GM18858 (cell line): ENCODE measurements around the gene CCDC93.
"Not testable (repeated sequence)": the region's sequence is repeated elsewhere in the genome, so short reads cannot be mapped to it uniquely, and the experiment has no call there.

Experiments used
- ATAC-seq: cut with Tn5 transposase; IDR thresholded peaks from one replicate; pipeline ENCODE4 v1.9.1; 2021; ENCODE audit not compliant: unreplicated experiment

Gene CCDC93

DNA sequence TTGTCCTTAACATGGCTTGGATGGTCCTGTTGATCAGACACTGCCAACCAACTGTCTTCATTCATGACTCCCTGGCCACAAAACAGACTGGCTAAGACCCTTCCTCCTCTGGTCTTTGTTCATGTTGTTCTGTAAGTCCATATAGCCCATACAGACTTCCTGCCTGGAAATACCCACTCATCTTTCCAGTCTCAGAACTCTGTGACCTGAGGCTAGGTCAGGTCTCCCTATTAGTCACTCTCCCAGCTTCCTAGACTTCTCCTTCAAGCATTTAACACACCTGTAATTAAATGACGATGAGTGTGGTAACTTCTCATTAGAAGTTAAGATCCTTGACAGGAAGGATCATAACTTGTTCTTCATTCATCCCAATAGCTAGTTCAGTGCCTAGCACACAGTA, 56.3 kb downstream of the CCDC93 start:
- no peak for ATAC-seq

DNA sequence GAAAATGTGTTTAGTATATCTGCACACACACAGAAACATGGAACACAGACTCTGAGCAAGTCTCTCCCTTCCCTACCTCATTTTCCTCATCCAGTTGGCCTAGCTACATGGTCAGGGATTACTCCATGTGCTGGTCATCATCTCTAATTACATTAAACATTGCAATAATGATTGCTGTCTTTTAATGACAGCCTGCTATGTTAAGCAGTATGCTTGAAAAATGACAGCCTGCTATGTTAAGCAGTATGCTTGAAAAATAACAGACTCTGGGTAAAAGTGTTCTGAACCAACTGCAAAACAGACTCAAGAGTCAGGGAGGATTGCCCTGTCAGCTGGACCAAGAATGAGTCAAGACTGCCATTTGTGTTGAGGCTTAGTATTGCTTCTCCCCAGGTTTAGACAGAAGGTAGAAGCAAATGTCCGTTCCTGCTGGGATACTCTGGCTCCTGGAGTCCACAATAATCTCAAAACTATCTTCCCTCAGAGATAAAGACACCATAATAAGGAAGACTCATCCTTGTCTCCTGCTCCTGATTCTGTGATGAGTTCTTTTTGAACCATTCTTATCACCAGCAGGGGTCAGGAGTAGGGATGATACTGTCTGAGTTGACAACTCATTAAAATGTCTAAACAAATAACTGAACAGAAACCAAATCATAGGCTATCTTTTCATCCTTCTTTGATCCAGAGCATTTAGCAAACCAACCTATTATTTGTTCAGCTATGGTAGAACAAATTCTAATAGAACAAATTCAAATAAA, 57.7 kb downstream of the CCDC93 start:
- no peak for ATAC-seq

DNA sequence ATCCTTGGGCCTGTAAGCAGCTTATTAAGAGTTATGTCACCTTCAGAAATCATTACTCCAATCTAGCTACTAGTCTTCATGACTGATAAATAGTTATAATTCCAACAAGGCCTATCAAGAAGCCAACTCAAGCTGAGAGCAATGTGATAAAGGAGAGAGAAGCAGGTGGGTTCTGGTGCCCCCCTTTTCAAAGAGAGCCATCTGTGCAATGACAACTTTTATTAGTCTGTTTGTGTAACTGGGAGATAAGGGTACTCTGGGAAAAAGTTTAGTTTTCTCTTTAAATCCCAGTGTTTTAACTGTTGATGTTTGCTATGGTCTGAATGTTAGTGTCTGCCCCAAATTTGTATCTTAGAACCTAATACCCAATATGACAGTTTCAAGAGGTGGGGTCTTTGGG, 60.6 kb downstream of the CCDC93 start:
- ATAC-seq: no peak

DNA sequence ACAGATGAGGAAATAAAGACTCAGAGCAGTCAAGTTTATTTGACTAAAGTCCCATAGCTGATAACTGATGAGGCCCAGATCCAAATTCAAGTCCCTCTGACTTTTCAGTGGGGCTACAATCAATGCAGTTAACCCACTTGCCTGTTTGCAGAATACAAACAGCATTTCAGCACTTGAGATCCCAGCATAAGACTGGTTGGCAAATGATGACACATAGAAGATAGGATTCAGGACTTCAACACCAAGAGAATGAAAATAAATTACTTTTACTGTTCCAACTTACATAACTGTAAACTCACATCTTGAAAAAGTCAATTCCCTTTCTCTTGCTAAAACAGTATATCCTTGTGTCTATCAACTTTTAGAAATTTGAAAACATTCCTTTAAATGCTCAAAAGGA, 61.2 kb downstream of the CCDC93 start:
- no peak for ATAC-seq

DNA sequence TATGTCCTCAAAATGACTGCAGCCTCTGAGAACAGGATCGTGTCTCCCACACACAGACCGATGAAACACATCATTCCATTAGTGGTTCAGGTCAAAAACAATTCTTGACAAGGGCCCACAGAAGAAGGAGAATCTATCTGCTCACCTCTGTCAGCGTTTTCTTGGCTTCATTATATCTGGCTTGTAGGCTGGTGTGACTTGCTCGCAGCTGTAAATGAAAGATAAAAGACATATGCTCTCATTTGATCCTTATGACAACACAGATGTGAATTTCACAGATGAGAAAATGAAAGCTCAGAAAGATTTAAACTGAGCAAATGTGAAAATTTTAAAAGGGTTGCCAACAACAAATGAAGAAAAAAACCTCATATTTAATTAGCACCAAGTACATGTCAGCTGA, 61.6 kb downstream of the CCDC93 start:
- ATAC-seq: no peak

DNA sequence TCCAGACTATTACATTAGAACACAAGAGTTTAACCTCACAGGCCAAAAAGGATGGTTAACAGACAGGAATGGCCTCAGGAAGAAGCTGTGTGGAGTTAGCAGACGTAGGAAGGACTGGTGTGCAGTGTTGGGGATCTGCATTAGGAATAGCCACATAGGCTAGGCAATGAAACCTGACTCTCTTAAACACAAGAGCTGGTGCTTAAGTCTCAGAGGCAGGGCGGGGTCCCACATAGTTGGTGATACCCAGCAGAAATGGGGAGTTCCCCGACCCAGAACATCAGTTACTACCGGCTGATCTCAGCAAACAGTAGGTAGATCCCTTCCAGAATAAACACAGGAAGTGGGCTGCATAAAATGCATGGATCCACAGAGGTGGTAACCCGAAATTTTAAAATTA, 64.1 kb downstream of the CCDC93 start:
- no peak for ATAC-seq

DNA sequence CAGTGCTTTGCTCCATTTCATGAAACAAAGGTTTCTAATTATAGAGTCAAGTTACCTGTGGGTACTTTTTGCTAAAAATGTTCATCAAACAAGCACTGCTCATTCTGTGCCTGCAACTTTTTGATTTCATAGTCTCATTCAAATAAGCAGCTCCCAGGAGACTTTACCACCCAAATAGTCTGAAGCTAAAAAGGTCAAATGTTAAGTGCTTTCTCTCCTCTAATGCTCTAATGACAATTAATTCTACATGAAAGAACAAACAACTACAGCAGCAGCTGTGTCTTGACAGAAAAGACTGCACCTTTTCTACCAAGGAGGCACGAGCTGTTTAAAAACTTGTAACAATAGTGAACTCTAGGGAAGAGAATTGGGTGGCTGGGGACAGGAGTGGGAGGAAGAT, 65.3 kb downstream of the CCDC93 start:
- no peak for ATAC-seq

DNA sequence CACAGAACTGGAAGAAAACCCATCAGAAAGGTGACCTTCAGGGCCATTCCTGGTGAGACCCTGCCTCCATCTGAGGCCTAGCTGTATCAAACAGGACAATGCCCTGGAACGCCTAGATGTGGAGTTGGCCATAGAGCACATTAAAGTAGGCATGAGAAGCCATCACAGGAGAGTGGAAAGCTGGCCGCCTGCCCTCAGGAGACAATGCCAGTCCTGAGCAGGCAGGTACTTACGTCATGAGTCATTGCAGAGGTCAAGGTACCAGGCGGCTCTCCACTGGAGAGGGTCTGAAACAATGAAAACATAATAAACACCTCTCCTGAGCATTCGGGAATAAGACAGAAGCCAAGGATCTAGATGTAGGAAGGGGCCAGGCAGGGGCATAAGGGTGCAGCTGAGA, 68.6 kb downstream of the CCDC93 start:
- ATAC-seq: no peak

DNA sequence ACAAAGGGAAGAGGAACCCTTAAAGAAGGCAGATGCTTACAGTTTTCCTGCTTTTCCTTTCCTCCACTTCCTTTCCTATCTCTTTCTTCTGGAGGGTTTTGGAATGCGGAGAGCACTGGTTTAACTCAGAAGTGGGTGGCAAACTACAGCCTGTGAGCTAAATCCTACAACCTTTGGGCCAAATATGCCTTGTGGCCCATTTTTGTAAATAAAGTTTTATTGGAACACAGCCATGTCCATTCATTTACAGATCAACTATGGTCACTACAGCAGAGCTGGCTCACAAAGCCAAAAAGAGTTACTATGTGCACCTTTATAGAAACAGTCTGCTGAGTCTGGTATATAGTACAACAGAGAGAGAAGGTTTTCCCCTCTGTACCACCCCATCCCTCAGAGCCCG, 69.1 kb downstream of the CCDC93 start:
- no peak for ATAC-seq

DNA sequence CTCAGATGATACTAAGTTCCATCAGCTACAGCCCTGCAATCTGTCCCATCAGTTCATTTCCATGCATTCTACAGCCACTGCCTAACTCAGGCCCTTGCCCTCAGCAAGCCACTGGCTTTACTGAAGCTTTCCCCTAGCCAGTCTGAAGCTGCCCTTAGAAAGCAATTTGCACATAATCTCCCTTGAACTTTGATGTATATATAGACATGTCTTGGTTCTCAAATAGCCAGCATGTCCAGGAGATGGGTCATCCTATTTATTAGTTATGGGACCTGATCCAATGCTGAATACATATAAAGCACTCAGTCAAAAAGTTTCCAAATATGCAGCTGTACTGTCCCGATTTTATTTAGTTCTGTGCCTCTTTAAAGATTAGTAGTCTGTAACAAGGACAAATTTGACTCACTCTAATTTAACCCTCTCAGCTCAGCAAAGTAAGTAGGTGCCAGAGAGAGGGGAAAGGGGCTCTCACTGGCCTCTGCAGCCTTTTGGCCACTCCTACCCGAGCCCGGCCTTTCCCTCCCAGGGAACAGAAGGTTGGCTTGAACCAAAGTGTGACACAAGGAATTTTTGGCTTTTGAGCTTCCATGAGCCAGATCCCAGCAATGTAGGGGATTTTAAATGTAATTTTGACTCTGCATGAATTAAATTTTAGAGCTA, 70.7 kb downstream of the CCDC93 start:
- no peak for ATAC-seq

DNA sequence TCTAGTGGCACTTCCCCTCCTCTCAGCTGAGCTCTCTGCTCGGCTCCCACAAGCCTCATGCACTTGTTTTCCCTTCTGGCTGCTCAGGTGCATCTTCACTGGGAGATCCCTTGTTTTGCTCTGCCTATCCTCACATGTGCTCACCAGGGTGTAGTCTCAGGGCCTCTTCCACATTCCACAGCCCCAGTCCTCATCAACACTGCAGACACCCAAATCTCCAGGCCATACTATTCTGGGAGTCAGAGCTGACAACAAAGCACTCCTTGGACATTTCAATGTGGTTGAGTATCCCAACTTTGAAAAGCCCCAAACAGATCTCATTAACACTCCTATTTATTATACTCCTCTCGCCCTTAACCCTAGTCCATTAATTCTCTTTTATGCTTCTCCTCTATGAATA, 71.3 kb downstream of the CCDC93 start:
- no peak for ATAC-seq

DNA sequence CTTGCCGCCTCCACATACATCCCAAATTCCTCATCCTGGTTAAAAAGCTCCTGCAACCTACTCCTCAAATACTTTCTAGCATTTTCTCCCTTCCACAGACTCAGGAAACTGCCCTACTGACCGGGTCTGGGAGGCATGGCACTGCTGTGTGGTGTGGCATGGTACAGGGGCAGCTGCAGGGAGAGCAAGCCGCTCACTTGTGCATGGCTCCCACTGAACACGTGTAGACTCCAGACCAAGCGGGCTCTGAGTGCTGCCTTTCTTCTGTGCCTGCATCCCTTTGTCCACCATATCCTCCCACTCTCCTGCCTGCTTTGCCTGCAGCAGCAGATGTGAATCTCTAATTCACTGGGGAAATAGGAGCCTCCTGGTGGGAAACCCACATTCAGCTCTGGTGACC, 72.2 kb downstream of the CCDC93 start:
- ATAC-seq: no peak

DNA sequence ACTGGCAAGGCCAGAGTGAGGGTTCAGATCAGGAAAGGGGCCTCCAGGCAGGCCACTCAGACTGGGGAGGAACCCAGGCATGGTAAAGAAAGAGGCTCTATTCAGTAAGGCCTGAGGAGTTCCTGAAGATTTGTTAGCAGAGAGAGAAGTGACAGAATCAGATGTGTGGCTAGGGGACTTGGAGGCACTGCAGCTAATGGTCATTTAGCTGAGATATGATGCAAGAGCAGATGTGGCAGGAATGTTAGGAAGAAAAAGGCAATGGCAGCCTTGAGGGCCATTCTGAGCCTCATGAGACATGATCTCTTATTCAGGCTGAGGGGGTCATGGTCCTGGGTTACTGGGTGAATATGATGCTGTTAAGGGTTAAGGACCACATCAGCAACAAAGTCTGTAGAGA, 73.4 kb downstream of the CCDC93 start:
- ATAC-seq: no peak

DNA sequence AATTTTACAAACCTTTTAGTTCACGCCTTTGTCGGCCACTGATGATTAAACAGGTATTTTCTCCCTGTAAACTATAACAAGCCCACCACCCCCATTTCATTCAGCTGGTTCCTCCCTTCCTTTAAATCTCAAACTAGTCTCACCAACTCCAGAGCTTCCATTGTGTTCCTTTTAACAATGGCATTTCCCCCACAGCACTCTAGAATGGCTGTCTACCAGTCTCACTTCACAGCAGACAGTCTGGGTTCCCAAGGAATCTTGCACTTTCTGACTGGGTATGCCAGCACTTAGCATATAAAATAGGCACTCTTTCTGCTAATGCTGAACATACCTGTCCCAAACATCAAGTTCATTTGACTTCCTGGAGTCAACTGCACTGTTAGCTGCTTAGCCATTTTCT, 75.3 kb downstream of the CCDC93 start:
- ATAC-seq: no peak

DNA sequence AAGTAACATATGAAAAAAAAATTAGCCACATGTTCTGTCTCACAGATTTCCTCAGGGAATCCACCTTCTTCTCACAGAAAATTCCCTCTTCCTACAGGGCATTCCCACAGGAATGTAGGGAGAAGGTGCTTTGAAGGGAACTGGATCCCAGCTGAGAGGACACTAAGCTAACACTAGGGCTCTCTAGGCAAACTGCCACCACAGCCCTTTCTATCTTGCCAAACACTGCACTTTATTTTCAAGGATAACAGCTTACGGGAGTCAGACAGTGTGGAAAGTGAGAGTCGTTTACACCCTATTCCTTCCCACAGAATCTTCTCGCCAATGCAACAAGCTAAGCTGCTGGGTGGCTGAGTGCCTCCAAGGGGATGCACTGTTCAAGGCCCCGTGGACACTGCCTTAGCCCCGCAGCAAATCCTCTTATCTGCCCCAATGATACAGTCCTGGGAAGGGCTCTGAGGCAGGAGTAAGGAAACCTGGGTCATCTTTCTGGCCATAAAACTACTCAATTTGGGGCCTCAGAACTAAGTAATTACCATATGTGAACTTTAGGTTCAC, 76.9 kb downstream of the CCDC93 start:
- ATAC-seq: no peak

DNA sequence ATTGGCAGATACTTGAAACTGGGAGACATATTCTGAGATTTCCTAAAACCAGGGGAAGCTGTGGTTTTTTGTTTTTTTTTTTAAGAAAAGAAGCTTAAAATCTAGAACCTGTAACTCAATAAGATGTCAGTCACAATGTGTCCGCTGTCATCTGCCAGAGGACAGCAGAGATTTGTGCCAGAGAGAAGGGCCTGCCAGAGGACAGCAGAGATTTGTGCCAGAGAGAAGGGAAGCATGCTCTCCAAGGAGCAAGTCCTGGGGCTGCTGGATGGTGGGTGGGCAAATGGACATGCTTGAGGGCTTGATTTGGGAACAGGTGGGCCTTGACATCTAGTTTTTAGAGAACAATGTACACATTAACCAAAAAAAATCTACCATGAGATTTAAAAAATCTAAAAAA, 77.9 kb downstream of the CCDC93 start:
- no peak for ATAC-seq

DNA sequence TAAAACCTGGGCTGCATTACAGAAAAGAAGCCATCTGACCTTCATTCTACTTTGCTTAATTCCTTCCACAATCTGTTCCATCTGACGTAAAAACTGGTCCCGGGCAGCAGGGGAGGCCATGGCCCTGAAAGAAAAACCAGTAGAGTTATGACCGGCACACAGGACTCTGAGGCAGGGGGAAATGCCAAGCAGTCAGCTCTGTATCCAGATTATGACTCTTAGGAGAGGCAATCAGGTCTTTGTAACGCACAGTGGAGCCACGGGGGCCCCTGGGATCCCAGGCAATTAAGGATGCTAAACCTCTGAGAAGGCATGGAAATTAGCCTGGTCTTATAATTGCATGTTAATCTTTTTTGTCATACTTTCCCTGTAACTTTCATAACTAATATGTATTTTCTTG, 78.4 kb downstream of the CCDC93 start:
- ATAC-seq: no peak

DNA sequence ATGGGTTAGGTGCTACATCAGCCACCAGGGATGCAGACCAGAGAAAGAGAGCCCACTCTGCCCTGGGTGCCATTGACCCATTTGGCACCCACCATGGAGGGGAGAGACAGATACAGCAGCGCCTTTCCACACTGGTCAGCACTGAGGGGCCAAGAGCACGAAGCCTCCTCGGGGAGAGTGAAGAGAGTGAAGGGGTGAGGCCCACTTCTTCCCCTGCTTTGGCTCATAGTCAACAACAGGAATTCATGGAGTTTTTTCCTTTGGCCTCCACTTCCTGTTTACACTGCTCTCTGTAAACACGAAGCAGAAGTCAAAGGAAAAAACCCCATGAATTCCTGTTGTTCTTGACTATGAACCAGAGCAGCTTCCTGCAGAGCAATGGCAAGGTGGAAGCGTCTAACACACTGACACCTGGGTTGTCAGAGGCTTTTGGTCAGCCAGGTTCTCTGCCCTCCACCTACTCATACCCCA, 80.0 kb downstream of the CCDC93 start:
- no peak for ATAC-seq

DNA sequence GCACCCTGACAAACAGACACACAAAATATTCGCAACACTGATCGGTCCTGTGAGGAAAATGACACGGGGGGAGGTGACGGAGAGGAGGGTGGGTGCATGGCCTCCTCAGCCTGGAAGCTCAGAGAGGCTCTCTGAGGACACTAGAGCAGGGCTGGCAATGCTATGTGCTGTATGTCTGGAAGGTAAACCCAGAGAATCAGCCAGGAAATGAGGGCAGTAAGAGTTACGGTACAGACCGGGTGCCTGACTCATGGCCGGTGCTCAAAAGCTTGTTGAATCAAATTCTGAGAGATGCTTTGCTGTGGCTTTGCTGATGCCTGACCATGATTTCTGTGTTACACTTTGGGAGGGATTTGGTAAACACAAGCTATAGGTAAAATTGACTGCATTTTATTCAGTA, 81.9 kb downstream of the CCDC93 start:
- no peak for ATAC-seq

DNA sequence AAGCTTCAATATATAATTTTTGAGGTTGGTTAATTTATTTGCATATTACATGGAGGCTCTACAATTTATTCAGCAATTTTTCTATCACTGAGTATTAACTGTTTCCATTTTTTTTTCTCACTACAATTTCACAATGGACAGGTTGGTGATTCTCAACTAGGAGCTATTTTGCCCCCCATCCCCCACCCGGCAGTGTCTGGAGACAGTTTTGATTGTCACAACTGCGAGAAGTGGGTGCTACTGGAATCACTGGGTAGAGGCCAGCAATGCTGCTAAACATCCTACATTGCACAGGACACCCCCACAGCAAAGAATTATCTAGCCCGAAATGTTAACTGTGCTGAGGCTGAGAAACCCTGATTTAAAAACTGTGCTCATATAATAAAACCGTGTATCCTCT, 82.6 kb downstream of the CCDC93 start:
- no peak for ATAC-seq

DNA sequence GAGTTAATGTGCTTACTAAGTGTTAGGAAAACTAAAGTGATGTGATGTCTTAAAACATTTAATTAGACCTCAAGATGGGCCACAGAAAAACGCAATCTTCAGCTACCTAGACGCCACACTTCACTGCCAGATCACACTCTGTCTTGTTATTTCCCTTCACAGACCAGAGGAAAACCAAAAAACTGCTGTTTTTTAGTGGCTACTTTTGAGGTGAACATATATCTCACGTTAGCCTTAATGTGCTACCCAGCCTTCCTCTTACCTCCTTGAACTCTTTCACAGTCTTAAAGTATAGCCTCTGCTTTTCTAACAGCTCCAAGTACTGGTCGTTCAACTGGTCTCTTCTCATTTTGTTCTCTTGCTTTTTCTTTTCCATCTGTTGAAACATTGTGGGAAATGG, 83.1 kb downstream of the CCDC93 start:
- ATAC-seq: no peak

DNA sequence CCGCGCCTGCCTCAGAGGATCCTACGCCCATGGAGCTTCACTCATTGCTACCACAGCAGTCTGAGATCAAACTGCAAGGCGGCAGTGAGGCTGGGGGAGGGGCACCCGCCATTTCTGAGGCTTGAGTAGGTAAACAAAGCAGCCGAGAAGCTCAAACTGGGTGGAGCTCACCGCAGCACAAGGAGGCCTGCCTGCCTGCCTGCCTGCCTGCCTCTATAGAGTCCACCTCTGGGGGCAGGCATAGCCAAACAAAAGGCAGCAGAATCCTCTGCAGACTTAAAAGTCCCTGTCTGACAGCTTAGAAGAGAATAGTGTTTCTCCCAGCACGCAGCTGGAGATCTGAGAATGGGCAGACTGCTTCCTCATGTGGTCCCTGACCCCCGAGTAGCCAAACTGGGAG, 90.4 kb downstream of the CCDC93 start:
- ATAC-seq: not testable (repeated sequence)
